Mesodermal cell (in vitro differentiated cells): Measurements from ENCODE around the gene TRIM60. TPM values are rescaled to one million over a fixed set of nuclear protein-coding genes. Genes with fewer than 3 reads are reported as not detected.
"Not testable (repeated sequence)": the region's sequence is repeated elsewhere in the genome, so short reads cannot be mapped to it uniquely, and the experiment has no call there.

Experiments used
- H3K27ac ChIP-seq: 2 replicates; pipeline ENCODE4 v1.7.0; 2013; ENCODE audit warnings: mild to moderate bottlenecking, low read depth, low read length, moderate library complexity; ENCODE audit not compliant: severe bottlenecking
- H3K36me3 ChIP-seq: 2 replicates; pipeline ENCODE4 v1.7.1; 2013; ENCODE audit warnings: mild to moderate bottlenecking, low read length, moderate library complexity; ENCODE audit not compliant: control insufficient read depth, insufficient read depth
- H3K4me1 ChIP-seq: one replicate; pipeline ENCODE4 v1.7.1; 2013; ENCODE audit warnings: mild to moderate bottlenecking, low read length; ENCODE audit not compliant: insufficient read depth, control insufficient read depth, poor library complexity, severe bottlenecking
- H3K4me3 ChIP-seq: 2 replicates; pipeline ENCODE4 v1.7.0; 2013; ENCODE audit warnings: low read length, control low read depth, mild to moderate bottlenecking; ENCODE audit not compliant: insufficient read depth, poor library complexity, severe bottlenecking; ENCODE audit errors: extremely low read depth
- H3K9me3 ChIP-seq: 2 replicates; pipeline ENCODE4 v1.7.1; 2013; ENCODE audit warnings: mild to moderate bottlenecking, low read length, moderate library complexity; ENCODE audit not compliant: control insufficient read depth
- WGBS, 2 experiments: methylation state at CpG; one replicate each; pipeline ENCODE4 v1.1.5; 2013; ENCODE audit warnings: missing lambda C conversion rate in 2 of 2; ENCODE audit not compliant: insufficient coverage in 2 of 2; 5-methylcytosine and 5-hydroxymethylcytosine counted together
- polyA plus RNA-seq, 2 experiments: library from polyadenylated mRNA; stranded (reverse); fragments of 50-300 nt; gene quantifications; one replicate each; pipeline ENCODE4 v1.2.3, GENCODE V29; 2013

Gene TRIM60
- polyA plus RNA-seq (2013, experiment 1 of 2): not detected
- not detected for polyA plus RNA-seq (2013, experiment 2 of 2)

DNA sequence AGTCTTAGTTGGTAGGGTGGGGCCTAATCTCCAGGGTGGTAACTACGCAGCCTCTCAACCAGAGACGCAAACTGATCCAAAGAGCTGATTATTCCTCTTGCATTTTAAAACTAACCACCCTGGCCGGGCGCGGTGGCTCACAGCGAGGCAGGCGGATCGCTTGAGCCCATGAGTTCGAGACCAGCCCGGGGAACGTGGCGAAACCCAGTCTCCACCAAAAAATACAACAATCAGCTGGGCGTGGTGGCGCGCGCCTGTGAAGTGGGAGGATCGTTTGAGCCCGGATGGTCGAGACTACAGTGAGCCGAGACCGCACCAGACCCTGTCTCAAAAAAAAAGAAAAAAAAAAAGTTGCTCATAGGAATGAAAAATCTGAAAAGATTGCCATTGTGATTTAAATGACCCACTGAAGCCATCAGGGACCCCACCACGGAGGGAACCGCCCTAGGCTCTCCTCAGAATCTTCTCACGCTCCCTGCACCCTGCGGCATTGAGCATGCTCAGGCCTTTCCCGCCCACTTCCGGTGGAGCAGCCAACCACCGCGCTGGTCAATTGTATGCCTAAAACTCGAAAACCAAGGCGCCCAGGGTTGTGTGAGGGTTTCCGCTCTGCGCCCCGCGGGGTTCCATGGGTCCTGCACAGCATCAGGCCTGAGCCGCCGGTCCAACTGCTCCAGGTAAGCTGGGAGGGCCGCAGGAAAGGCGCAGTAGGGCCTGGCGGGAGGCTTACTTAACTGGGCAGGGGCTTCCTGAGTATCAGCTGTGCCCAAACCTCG lies at the start of gene TRIM60:
Gene TRIM60, plus strand, starts transcription at position 564 of the 776 bp plus-strand sequence. CDS start 8,074 bp downstream, outside the sequence.
- no peaks in the 10 kb centered on the region for H3K36me3 ChIP-seq
- no peak within 1 kb of the TSS for H3K27ac ChIP-seq
- 93 to 95% methylated on average over 26 to 30 of the region's 41 CpGs for WGBS, 2 experiments
- no peak within 1 kb of the TSS for H3K4me3 ChIP-seq
- no peaks in the 10 kb centered on the region for H3K4me1 ChIP-seq
- H3K9me3 ChIP-seq: no peaks in the 10 kb centered on the region

DNA sequence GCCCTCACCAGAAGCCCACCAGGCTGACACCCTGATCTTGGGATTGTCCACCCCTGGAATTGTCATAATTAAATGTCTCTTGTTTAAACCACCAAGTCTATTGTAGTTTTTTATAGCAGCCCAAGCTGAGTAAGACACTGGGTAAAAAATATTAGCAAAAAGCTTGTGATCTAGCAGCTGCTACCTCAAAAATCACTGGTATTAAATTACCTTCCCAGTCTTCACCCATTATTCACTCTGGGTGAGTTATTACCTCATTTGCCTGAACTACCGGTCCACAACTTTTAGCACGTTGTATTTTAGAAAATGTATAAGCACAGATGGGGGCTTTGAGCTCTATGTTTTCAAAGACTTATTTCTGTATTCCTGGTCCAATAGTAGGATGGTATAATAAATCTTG lies 42.3 kb upstream of the TRIM60 start:
- H3K36me3 ChIP-seq: no peaks in the 10 kb centered on the region
- H3K9me3 ChIP-seq: no peaks in the 10 kb centered on the region
- 100% methylated on average over 1 of the region's 2 CpGs; no CpG with 5 or more reads in 1 of the 2 experiments for WGBS, 2 experiments

DNA sequence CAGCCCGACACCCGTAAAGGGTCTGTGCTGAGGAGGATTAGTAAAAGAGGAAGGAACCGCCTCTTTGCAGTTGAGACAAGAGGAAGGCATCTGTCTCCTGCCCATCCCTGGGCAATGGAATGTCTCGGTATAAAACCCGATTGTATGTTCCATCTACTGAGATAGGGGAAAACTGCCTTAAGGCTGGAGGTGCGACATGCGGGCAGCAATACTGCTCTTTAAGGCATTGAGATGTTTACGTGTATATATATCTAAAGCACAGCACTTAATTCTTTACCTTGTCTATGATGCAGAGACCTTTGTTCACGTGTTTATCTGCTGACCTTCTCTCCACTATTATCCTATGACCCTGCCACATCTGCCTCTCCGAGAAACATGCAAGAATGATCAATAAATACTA lies 41.0 kb upstream of the TRIM60 start:
- not testable (repeated sequence) for H3K4me3 ChIP-seq, H3K4me1 ChIP-seq, H3K9me3 ChIP-seq, H3K36me3 ChIP-seq, H3K27ac ChIP-seq
- WGBS, 2 experiments: 88% methylated on average over 5 of the region's 10 CpGs

More for the DNA sequence above, 42.3 kb upstream of the TRIM60 start:
- Histone ChIP-seq H3K4me1 (no peaks in the 10 kb centered on the region), H3K4me3 (no peak overlapping the region), H3K27ac (no peak overlapping the region)

- not testable (repeated sequence) for H3K36me3 ChIP-seq, H3K4me3 ChIP-seq, H3K9me3 ChIP-seq, H3K27ac ChIP-seq, H3K4me1 ChIP-seq
- 92 to 93% methylated on average over 3 of the region's 6 CpGs for WGBS, 2 experiments
Observed at GRCh38 chr4:164996123-164996522, 35.7 kb upstream of the TRIM60 start.

DNA sequence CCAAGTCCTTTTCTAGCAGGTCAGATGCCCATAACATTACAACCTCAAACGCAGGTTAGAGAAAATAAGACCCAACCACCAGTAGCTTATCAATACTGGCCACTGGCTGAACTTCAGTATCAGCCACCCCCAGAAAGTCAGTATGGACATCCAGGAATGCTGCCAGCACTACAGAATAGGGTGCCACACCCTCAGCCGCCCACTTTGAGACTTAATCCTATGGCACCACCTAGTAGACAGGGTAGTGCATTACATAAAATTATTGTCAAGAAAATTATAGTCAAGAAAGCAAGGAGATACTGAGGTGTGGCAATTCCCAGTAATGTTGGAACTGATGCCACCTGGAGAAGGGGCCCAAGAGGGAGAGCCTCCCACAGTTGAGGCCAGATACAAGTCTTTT lies 34.5 kb upstream of the TRIM60 start:
- Histone ChIP-seq H3K9me3 (no peaks in the 10 kb centered on the region), H3K4me1 (no peaks in the 10 kb centered on the region), H3K27ac (no peak overlapping the region), H3K4me3 (no peak overlapping the region), H3K36me3 (no peaks in the 10 kb centered on the region)
- WGBS, 2 experiments: 100% methylated on average over 1 of the region's 2 CpGs

DNA sequence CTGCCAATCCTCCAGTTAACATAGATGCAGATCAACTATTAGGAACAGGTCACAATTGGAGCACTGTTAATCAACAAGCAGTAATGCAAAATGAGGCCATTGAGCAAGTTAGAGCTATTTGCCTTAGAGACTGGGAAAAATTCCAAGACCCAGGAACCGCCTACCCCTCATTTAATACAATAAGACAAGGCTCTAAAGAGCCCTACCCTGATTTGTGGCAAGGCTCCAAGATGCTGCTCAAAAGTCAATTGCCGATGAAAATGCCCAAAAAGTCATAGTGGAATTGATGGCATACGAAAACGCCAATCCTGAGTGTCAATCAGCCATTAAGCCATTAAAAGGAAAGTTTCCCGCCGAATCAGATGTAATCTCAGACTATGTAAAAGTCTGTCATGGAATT lies 33.9 kb upstream of the TRIM60 start:
- no peaks in the 10 kb centered on the region for H3K9me3 ChIP-seq
- 82 to 97% methylated on average over 5 of the region's 6 CpGs for WGBS, 2 experiments
- H3K4me3 ChIP-seq: no peak overlapping the region
- no peaks in the 10 kb centered on the region for H3K4me1 ChIP-seq
- no peaks in the 10 kb centered on the region for H3K36me3 ChIP-seq
- no peak overlapping the region for H3K27ac ChIP-seq

DNA sequence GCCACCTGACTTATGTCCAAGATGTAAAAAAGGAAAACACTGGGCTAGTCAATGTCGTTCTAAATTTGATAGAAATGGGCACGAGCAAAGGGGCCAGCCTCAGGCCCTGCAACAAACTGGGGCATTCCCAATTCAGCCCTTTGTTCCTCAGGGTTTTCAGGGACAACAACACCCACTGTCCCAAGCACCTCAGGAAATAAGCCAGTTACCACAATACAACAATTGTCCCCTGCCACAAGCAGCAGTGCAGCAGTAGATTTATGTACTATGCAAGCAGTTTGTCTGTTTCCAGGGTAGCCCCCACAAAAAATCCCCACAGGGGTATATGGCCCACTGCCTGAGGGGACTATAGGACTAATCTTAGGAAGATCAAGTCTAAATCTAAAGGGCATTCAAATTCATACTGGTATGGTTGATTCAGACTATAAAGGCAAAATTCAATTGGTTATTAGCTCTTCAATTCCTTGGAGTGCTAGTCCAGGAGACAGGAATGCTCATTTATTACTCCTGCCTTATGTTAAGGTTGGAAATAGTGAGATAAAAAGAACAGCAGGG lies 33.2 kb upstream of the TRIM60 start:
- 63 to 88% methylated on average over 2 of the region's 2 CpGs for WGBS, 2 experiments
- not testable (repeated sequence) for H3K36me3 ChIP-seq, H3K9me3 ChIP-seq, H3K27ac ChIP-seq, H3K4me3 ChIP-seq, H3K4me1 ChIP-seq

DNA sequence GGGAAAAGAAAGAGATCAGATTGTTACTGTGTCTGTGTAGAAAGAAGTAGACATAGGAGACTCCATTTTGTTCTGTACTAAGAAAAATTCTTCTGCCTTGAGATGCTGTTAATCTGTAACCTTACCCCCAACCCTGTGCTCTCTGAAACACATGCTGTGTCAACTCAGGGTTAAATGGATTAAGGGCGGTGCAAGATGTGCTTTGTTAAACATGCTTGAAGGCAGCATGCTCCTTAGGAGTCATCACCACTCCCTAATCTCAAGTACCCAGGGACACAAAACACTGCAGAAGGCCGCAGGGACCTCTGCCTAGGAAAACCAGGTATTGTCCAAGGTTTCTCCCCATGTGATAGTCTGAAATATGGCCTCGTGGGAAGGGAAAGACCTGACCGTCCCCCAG lies 29.8 kb upstream of the TRIM60 start:
- H3K9me3 ChIP-seq, H3K4me1 ChIP-seq, H3K36me3 ChIP-seq, H3K4me3 ChIP-seq, H3K27ac ChIP-seq: not testable (repeated sequence)
- WGBS, 2 experiments: 83% methylated on average over 2 of the region's 4 CpGs; no CpG with 5 or more reads in 1 of the 2 experiments

- 92 to 99% methylated on average over 5 to 6 of the region's 6 CpGs for WGBS, 2 experiments
Observed at GRCh38 chr4:165005352-165005925, 26.4 kb upstream of the TRIM60 start.

DNA sequence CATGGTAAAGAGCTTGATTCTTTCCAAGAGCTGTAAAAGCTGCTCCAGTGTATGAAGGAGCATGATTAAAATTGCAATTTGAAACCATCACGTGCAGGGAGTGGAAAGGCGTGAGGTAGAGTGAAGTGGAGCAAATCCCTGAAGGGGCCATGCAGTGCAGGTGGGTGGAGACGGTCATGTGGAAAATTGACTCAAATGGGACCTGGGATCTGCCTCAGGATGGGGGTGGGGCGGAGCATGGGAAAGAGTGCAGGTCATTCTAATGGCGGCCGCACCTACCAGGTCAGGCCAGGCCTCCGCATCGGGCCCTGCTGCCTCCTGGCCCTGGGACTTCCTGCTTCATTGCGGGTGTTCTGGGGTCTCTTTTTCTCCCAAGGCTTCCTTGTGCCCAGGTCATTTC lies 25.3 kb upstream of the TRIM60 start:
- WGBS, 2 experiments: 89 to 91% methylated on average over 9 of the region's 9 CpGs
- no peaks in the 10 kb centered on the region for H3K9me3 ChIP-seq

More at GRCh38 chr4:165005352-165005925, 26.4 kb upstream of the TRIM60 start:
- no peaks in the 10 kb centered on the region for H3K36me3 ChIP-seq
- no peak overlapping the region for H3K27ac ChIP-seq
- no peaks in the 10 kb centered on the region for H3K9me3 ChIP-seq
- H3K4me1 ChIP-seq: no peaks in the 10 kb centered on the region
- no peak overlapping the region for H3K4me3 ChIP-seq

DNA sequence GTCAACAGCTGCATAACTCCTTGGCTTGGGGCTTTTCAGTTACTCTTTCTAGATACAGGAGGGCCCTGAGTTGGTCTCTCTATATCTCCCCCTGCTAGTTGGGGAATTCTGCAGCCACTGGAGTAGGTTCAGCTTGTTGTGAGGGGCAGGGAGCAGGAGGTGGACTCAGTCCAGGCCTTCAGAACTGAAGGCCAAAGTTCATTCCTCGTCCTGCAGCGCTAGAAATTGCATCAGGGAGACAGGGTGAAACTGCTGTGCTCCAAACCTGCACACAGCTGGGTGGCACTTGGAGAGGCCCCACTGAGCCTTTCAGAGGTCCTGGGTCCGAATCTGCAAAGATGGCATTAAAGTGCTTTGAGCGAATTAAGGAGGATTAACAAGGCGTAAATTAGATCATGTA lies 24.9 kb upstream of the TRIM60 start:
- WGBS, 2 experiments: 83 to 96% methylated on average over 3 to 4 of the region's 5 CpGs
- Histone ChIP-seq H3K4me3 (no peak overlapping the region), H3K4me1 (no peaks in the 10 kb centered on the region), H3K27ac (no peak overlapping the region), H3K36me3 (no peaks in the 10 kb centered on the region), H3K9me3 (no peaks in the 10 kb centered on the region)

More for the DNA sequence above, 25.3 kb upstream of the TRIM60 start:
- no peak overlapping the region for H3K4me3 ChIP-seq
- no peaks in the 10 kb centered on the region for H3K36me3 ChIP-seq
- H3K27ac ChIP-seq: no peak overlapping the region
- H3K4me1 ChIP-seq: no peaks in the 10 kb centered on the region
